GM21528 (cell line): ENCODE results near the gene ABHD16A.
"Not testable (repeated sequence)": the region's sequence is repeated elsewhere in the genome, so short reads cannot be mapped to it uniquely, and the experiment has no call there.

Source experiments
- ATAC-seq: cut with Tn5 transposase; IDR thresholded peaks from one replicate; pipeline ENCODE4 v1.9.1; 2021; ENCODE audit warnings: mild to moderate bottlenecking, moderate library complexity; ENCODE audit not compliant: unreplicated experiment, low FRiP score

Gene ABHD16A

GRCh38 chr6:31715022-31715958 is 12.2 kb upstream of the ABHD16A start, which contains the start of gene LY6G6D:
LY6G6D (plus strand) TSS chr6:31715348; CDS start chr6:31715356, 8 bp downstream.
- no peak for ATAC-seq

GRCh38 chr6:31713991-31714684 is 11.0 kb upstream of the ABHD16A start:
- no peak for ATAC-seq

- no peak for ATAC-seq
Measured at GRCh38 chr6:31713465-31713864, 10.3 kb upstream of the ABHD16A start.

GRCh38 chr6:31712296-31712695 is 9.2 kb upstream of the ABHD16A start:
- no peak for ATAC-seq

- no peak for ATAC-seq
Measured at GRCh38 chr6:31711233-31711632, 8.1 kb upstream of the ABHD16A start.

GRCh38 chr6:31710523-31711219 is 7.5 kb upstream of the ABHD16A start:
- no peak for ATAC-seq

- not testable (repeated sequence) for ATAC-seq
Measured at GRCh38 chr6:31709157-31709556, 6.0 kb upstream of the ABHD16A start.

GRCh38 chr6:31708224-31708623 is 5.1 kb upstream of the ABHD16A start:
- no peak for ATAC-seq

- ATAC-seq: no peak
Measured at GRCh38 chr6:31707701-31708100, 4.6 kb upstream of the ABHD16A start.

- ATAC-seq: no peak
Measured at GRCh38 chr6:31706599-31706998, 3.5 kb upstream of the ABHD16A start, which contains the start of gene LY6G6F. LY6G6F (plus strand) TSS chr6:31706866; CDS start chr6:31706907, 41 bp downstream.

GRCh38 chr6:31705931-31706330 is 2.8 kb upstream of the ABHD16A start:
- no peak for ATAC-seq

GRCh38 chr6:31702405-31702818 is 712 bp downstream of the ABHD16A start:
- no peak for ATAC-seq

- ATAC-seq: no peak
Measured at GRCh38 chr6:31701666-31702404, 1.3 kb downstream of the ABHD16A start.

GRCh38 chr6:31700740-31701401 is 2.3 kb downstream of the ABHD16A start:
- no peak for ATAC-seq

GRCh38 chr6:31697555-31697954 is 5.6 kb downstream of the ABHD16A start:
- no peak for ATAC-seq

GRCh38 chr6:31693535-31693934 is 9.6 kb downstream of the ABHD16A start:
- ATAC-seq: no peak

- no peak for ATAC-seq
Measured at GRCh38 chr6:31692886-31693285, 10.2 kb downstream of the ABHD16A start.

GRCh38 chr6:31692353-31692752 is 10.8 kb downstream of the ABHD16A start:
- ATAC-seq: no peak

GRCh38 chr6:31691564-31692108 is 11.5 kb downstream of the ABHD16A start:
- no peak for ATAC-seq
